Epithelial cell of esophagus (primary cell): ENCODE measurements around the gene DLG4.
A peak's percentile ranks its signal among the peaks of the same experiment; 100 is the strongest.

Source experiments
- DNase-seq: peaks from one replicate; pipeline ENCODE4 v3.0.0; 2010; ENCODE audit warnings: low read depth
- H3K4me3 ChIP-seq: 2 replicates; pipeline ENCODE4 v1.5.1; 2011; ENCODE audit warnings: mild to moderate bottlenecking, low read length, control low read depth
- TF ChIP-seq, protein P1 (sequence below): IDR thresholded peaks from 2 replicates; pipeline ENCODE4 v1.5.1; 2011; ENCODE audit warnings: low read depth, mild to moderate bottlenecking, low read length, control low read depth, inconsistent platforms; ENCODE audit not compliant: insufficient read depth; ENCODE audit errors: missing control alignments

Gene DLG4

GRCh38 chr17:7260651-7261378 is 41.2 kb upstream of the DLG4 start:
- TF ChIP-seq, protein P1, sequence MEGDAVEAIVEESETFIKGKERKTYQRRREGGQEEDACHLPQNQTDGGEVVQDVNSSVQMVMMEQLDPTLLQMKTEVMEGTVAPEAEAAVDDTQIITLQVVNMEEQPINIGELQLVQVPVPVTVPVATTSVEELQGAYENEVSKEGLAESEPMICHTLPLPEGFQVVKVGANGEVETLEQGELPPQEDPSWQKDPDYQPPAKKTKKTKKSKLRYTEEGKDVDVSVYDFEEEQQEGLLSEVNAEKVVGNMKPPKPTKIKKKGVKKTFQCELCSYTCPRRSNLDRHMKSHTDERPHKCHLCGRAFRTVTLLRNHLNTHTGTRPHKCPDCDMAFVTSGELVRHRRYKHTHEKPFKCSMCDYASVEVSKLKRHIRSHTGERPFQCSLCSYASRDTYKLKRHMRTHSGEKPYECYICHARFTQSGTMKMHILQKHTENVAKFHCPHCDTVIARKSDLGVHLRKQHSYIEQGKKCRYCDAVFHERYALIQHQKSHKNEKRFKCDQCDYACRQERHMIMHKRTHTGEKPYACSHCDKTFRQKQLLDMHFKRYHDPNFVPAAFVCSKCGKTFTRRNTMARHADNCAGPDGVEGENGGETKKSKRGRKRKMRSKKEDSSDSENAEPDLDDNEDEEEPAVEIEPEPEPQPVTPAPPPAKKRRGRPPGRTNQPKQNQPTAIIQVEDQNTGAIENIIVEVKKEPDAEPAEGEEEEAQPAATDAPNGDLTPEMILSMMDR: no peak

DNA sequence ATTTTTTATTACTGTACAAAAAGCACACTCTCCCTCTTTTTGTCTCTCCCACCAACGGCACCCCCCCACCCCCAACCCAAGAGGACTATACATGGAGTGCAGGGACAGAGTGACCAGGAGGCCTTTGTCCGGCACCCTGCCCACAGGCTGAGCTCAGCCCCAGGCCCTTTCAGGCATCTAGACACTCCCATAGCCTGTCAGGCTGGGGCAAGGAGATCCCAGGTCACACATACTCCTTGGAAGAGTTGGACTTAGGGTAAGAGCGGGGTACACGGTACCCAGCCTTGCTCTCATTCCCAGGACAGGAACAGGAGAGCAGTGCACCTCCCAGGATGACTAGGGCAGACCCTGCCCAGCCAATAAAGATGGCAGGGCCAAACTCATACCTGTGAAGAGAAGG is 40.5 kb upstream of the DLG4 start:
- H3K4me3 ChIP-seq: peak overlapping the region; percentile 55
- TF ChIP-seq, protein P1: no peak
- DNase-seq: no peak

More at GRCh38 chr17:7260651-7261378, 41.2 kb upstream of the DLG4 start:
- peak overlapping the region; percentile 55 for H3K4me3 ChIP-seq
- peak; percentile 66 for DNase-seq

DNA sequence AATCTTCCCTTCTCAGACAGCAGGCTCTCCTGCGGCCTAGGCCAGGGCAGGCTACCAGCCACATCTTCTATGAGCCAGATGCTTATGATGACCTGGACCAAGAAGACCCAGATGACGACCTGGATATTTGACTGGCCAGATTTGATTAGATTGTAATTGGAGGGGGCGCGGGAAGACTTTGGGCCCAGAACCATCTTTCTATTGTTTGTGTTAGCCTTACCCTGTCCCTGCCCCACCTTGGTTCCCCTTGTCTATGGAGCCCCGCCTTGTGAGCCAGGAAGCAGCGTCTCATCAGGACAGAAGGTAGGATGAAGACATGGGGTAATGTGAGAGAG is 39.9 kb upstream of the DLG4 start:
- H3K4me3 ChIP-seq: no peak overlapping the region

GRCh38 chr17:7258731-7259554 is 39.3 kb upstream of the DLG4 start:
- H3K4me3 ChIP-seq: no peak overlapping the region
- DNase-seq: peak; percentile 92
- TF ChIP-seq, protein P1: no peak

More for the DNA sequence above, 39.9 kb upstream of the DLG4 start:
- DNase-seq: no peak
- TF ChIP-seq, protein P1: no peak

GRCh38 chr17:7256766-7257456 is 37.3 kb upstream of the DLG4 start:
- TF ChIP-seq, protein P1: no peak
- no peak for DNase-seq
- H3K4me3 ChIP-seq: no peak overlapping the region

GRCh38 chr17:7254511-7254910 is 34.9 kb upstream of the DLG4 start:
- no peak overlapping the region for H3K4me3 ChIP-seq
- DNase-seq: no peak
- TF ChIP-seq, protein P1: no peak
